Spleen (tissue), 7 donors: ENCODE data around the gene MASP1.

Experiments
- POLR2A ChIP-seq, 3 donors: fragments of 450-650 bp; IDR thresholded peaks; one replicate each; pipeline ENCODE4 v1.5.1; 2017; ENCODE audit warnings: antibody characterized with exemption in 3 of 3, mild to moderate bottlenecking in 1 of 3
- POLR2AphosphoS5 ChIP-seq, 3 donors: sonication (generic); formaldehyde crosslinking; IDR thresholded peaks; one replicate each; pipeline ENCODE4 v1.5.1; 2017; ENCODE audit warnings: antibody characterized with exemption in 3 of 3
- TF ChIP-seq, protein P1 (sequence below), 11 experiments: fragments of 200-600 bp in 7 of 11; fragments of 450-650 bp in 4 of 11; sonication (generic) in 4 of 11; IDR thresholded peaks in 8 of 11; conservative IDR thresholded peaks in 3 of 11; 1 replicate in 7 of 11; 2 replicates in 4 of 11; pipeline versions ENCODE4 v1.4.0 to v1.8.0; 2016 to 2021; ENCODE audit warnings: antibody characterized with exemption in 11 of 11, inconsistent platforms in 4 of 11, mild to moderate bottlenecking in 1 of 11
- donor health status: DM: no; HTN: no; CAD: no; lungs with moderate emphysema.
- donor health status: DM: no; HTN: no; CAD: no.
- donor health status: DM: no; HTN: no; CAD: no.

DNA sequence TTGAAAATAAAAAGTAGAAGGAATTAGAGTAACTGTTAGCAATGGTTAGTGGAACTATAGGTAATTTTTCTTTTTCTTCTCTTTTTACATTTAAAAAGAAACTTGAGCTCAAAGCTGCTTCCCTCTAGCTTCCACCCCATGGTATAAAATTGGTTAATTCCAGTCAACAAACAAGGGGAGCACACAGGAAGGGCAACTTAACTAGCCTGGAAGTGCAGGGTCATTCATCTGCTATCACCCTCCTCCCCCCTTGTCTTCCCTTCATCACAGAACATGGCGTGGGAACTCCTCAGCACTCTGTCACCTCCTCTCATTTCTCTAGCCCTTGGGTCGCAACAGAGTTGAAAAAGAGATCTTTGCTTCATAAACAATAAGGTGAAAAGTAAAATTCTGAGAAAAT, 20.0 kb downstream of the MASP1 start:
- TF ChIP-seq, protein P1, sequence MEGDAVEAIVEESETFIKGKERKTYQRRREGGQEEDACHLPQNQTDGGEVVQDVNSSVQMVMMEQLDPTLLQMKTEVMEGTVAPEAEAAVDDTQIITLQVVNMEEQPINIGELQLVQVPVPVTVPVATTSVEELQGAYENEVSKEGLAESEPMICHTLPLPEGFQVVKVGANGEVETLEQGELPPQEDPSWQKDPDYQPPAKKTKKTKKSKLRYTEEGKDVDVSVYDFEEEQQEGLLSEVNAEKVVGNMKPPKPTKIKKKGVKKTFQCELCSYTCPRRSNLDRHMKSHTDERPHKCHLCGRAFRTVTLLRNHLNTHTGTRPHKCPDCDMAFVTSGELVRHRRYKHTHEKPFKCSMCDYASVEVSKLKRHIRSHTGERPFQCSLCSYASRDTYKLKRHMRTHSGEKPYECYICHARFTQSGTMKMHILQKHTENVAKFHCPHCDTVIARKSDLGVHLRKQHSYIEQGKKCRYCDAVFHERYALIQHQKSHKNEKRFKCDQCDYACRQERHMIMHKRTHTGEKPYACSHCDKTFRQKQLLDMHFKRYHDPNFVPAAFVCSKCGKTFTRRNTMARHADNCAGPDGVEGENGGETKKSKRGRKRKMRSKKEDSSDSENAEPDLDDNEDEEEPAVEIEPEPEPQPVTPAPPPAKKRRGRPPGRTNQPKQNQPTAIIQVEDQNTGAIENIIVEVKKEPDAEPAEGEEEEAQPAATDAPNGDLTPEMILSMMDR (IDR thresholded peaks at IDR 0.05 in 8 of 11, conservative IDR thresholded peaks at IDR 0.05 in 3 of 11): no peak
- TF ChIP-seq POLR2A (IDR thresholded peaks at IDR 0.05) (no peak), POLR2AphosphoS5 (IDR thresholded peaks at IDR 0.05) (no peak)
